ENCODE results near the gene ZNF862.

The ZNF862 gene

DNA sequence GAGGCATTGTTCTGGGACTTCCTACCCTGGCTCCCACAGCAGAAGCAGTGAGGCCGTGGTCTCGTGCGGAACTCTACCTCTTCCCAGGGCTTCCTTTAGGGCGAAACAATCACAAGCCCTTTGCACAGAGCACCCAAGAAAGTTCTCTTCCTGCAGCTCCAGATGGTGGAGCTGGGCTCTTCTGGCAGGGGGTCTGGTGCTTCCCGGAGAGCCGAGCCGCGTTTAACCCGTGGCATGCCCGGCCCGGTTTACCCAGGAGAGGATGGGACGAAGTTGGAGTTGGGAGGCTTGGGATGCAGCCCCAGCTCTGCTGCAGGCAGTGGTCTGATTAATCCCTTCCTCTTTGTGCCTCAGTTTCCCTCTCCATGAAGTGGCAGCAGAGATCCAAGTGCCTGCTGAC is 26.6 kb downstream of the ZNF862 start:
- peak overlapping the region; percentile 97 for H3K27ac ChIP-seq (ENCODE audit: low read length)
- peaks cover 61% of the 10 kb centered on the region for H3K4me1 ChIP-seq (ENCODE audit: insufficient read depth, low read length)
- peak overlapping the region; percentile 72; the same call in 1 of the 2 replicates for H2AFZ ChIP-seq (ENCODE audit: low read depth, low read length)
- DNase-seq (no peak), ATAC-seq (ENCODE audit: insufficient read depth, low read depth) (no peak)
- peak overlapping the region; percentile 53 for H3K4me2 ChIP-seq (ENCODE audit: insufficient read depth, low read length)
- TF ChIP-seq, protein P1, sequence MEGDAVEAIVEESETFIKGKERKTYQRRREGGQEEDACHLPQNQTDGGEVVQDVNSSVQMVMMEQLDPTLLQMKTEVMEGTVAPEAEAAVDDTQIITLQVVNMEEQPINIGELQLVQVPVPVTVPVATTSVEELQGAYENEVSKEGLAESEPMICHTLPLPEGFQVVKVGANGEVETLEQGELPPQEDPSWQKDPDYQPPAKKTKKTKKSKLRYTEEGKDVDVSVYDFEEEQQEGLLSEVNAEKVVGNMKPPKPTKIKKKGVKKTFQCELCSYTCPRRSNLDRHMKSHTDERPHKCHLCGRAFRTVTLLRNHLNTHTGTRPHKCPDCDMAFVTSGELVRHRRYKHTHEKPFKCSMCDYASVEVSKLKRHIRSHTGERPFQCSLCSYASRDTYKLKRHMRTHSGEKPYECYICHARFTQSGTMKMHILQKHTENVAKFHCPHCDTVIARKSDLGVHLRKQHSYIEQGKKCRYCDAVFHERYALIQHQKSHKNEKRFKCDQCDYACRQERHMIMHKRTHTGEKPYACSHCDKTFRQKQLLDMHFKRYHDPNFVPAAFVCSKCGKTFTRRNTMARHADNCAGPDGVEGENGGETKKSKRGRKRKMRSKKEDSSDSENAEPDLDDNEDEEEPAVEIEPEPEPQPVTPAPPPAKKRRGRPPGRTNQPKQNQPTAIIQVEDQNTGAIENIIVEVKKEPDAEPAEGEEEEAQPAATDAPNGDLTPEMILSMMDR (IDR thresholded peaks at IDR 0.05; ENCODE audit: borderline replicate concordance, extremely low read depth, low read length, poor library complexity, severe bottlenecking) = no peak
- TF ChIP-seq EZH2 (IDR thresholded peaks at IDR 0.05; ENCODE audit: borderline replicate concordance, low read depth, low read length, severe bottlenecking) = no peak
- H3K9ac ChIP-seq (ENCODE audit: low read depth, low read length) = peak overlapping the region; percentile 56
- H3K36me3 ChIP-seq (ENCODE audit: insufficient read depth, low read length) = peaks cover 72% of the 10 kb centered on the region
- peak overlapping the region in 1 of 2 experiments; percentile 27; a peak in 1 of 4 replicates for H3K4me3 ChIP-seq (ENCODE audit: low read depth in 1 of 2, low read length in 2 of 2)
- H3K79me2 ChIP-seq (ENCODE audit: insufficient read depth, low read length) = no peaks in the 10 kb centered on the region
- no peaks in the 10 kb centered on the region for H3K27me3 ChIP-seq (ENCODE audit: insufficient read depth, low read length, poor library complexity)
- no peaks in the 10 kb centered on the region for H3K9me3 ChIP-seq (ENCODE audit: insufficient read depth, low read length, severe bottlenecking)
- H4K20me1 ChIP-seq (ENCODE audit: insufficient read depth, low read length) = no peaks in the 10 kb centered on the region

DNA sequence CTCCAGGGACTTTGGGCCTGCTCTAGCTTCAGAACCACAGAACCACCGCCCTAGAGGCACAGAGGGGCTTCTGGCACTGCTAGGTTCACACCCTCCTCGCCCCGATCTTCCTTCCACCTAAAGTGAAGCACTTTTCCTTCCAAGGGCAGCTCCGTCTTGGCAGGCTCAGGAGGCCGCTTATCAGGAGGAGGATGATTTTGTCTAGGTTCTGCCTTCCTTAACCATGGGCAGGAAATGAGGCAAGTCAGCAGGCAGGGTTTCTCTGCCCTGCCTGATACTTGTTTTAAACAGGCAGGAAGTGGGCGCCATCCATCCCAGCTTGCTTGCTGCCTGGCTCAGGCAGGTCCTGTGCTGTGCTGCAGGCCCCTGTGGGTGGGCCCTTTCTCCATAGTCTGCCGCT is 27.3 kb downstream of the ZNF862 start:
- Histone ChIP-seq H2AFZ (ENCODE audit: low read depth, low read length) (peak overlapping the region; percentile 72), H3K27me3 (ENCODE audit: insufficient read depth, low read length, poor library complexity) (no peaks in the 10 kb centered on the region), H3K27ac (ENCODE audit: low read length) (peak overlapping the region; percentile 97), H4K20me1 (ENCODE audit: insufficient read depth, low read length) (no peaks in the 10 kb centered on the region), H3K36me3 (ENCODE audit: insufficient read depth, low read length) (peaks cover 65% of the 10 kb centered on the region), H3K4me3 (ENCODE audit: low read depth in 1 of 2, low read length in 2 of 2) (peak overlapping the region in 1 of 2 experiments; percentile 38; a peak in 2 of 4 replicates), H3K4me2 (ENCODE audit: insufficient read depth, low read length) (peak overlapping the region; percentile 53), H3K79me2 (ENCODE audit: insufficient read depth, low read length) (no peaks in the 10 kb centered on the region), H3K9me3 (ENCODE audit: insufficient read depth, low read length, severe bottlenecking) (no peaks in the 10 kb centered on the region), H3K4me1 (ENCODE audit: insufficient read depth, low read length) (peaks cover 68% of the 10 kb centered on the region), H3K9ac (ENCODE audit: low read depth, low read length) (peak overlapping the region; percentile 56)
- DNase-seq = peak; percentile 90
- peak; percentile 91 for ATAC-seq (ENCODE audit: insufficient read depth, low read depth)
- no peak for TF ChIP-seq EZH2 (IDR thresholded peaks at IDR 0.05; ENCODE audit: borderline replicate concordance, low read depth, low read length, severe bottlenecking)
- TF ChIP-seq, protein P1 (IDR thresholded peaks at IDR 0.05; ENCODE audit: borderline replicate concordance, extremely low read depth, low read length, poor library complexity, severe bottlenecking) = no peak

GRCh38 chr7:149866139-149866778 is 28.1 kb downstream of the ZNF862 start:
- Histone ChIP-seq H3K9me3 (ENCODE audit: insufficient read depth, low read length, severe bottlenecking) (no peaks in the 10 kb centered on the region), H3K4me1 (ENCODE audit: insufficient read depth, low read length) (peaks cover 76% of the 10 kb centered on the region), H3K4me3 (ENCODE audit: low read depth in 1 of 2, low read length in 2 of 2) (peak overlapping the region in 1 of 2 experiments; percentile 38; a peak in 1 of 4 replicates), H3K36me3 (ENCODE audit: insufficient read depth, low read length) (peaks cover 57% of the 10 kb centered on the region), H4K20me1 (ENCODE audit: insufficient read depth, low read length) (no peaks in the 10 kb centered on the region), H3K9ac (ENCODE audit: low read depth, low read length) (peak overlapping the region; percentile 56), H3K79me2 (ENCODE audit: insufficient read depth, low read length) (no peaks in the 10 kb centered on the region), H3K4me2 (ENCODE audit: insufficient read depth, low read length) (peak overlapping the region; percentile 53), H3K27me3 (ENCODE audit: insufficient read depth, low read length, poor library complexity) (no peaks in the 10 kb centered on the region), H2AFZ (ENCODE audit: low read depth, low read length) (peak overlapping the region; percentile 15; the same call in 1 of the 2 replicates), H3K27ac (ENCODE audit: low read length) (peak overlapping the region; percentile 97)
- TF ChIP-seq EZH2 (IDR thresholded peaks at IDR 0.05; ENCODE audit: borderline replicate concordance, low read depth, low read length, severe bottlenecking) = no peak
- TF ChIP-seq, protein P1 (IDR thresholded peaks at IDR 0.05; ENCODE audit: borderline replicate concordance, extremely low read depth, low read length, poor library complexity, severe bottlenecking) = no peak
- ATAC-seq (ENCODE audit: insufficient read depth, low read depth) (no peak), DNase-seq (peak; percentile 20)
